Neural progenitor cell (in vitro differentiated cells): ENCODE results near the gene BRD4. TPM values are rescaled to one million over a fixed set of nuclear protein-coding genes. Genes with fewer than 3 reads are reported as not detected.

Experiments used
- DNase-seq: peaks from one replicate; pipeline ENCODE4 v3.0.0-alpha.2; 2016; ENCODE audit warnings: low spot score
- H2AFZ ChIP-seq: fragments of 200-600 bp; sonication (generic); replicated peaks from 2 replicates; pipeline ENCODE4 v1.6.1; 2016; ENCODE audit warnings: antibody characterized with exemption
- H3F3A ChIP-seq: fragments of 200-600 bp; sonication (generic); 2 replicates; pipeline ENCODE4 v1.6.1; 2016; ENCODE audit warnings: antibody characterized with exemption, low read depth
- H3K27ac ChIP-seq: fragments of 200-600 bp; sonication (generic); 2 replicates; pipeline ENCODE4 v1.5.1; 2016; ENCODE audit warnings: mild to moderate bottlenecking
- H3K27me3 ChIP-seq: fragments of 200-600 bp; sonication (generic); 2 replicates; pipeline ENCODE4 v1.6.1; 2016; ENCODE audit warnings: mild to moderate bottlenecking, moderate library complexity
- H3K36me3 ChIP-seq: fragments of 200-600 bp; sonication (generic); 2 replicates; pipeline ENCODE4 v1.5.1; 2016
- H3K4me1 ChIP-seq: fragments of 200-600 bp; sonication (generic); 2 replicates; pipeline ENCODE4 v1.6.1; 2016; ENCODE audit warnings: mixed run types
- H3K4me2 ChIP-seq: fragments of 200-600 bp; sonication (generic); 2 replicates; pipeline ENCODE4 v1.6.1; 2016
- H3K4me3 ChIP-seq: fragments of 200-600 bp; sonication (generic); 2 replicates; pipeline ENCODE4 v1.5.1; 2016
- H3K79me2 ChIP-seq: fragments of 200-600 bp; sonication (generic); 2 replicates; pipeline ENCODE4 v1.6.1; 2016; ENCODE audit warnings: low read depth
- H3K9ac ChIP-seq: fragments of 200-600 bp; sonication (generic); 2 replicates; pipeline ENCODE4 v1.6.1; 2016
- H3K9me3 ChIP-seq: fragments of 200-600 bp; sonication (generic); 2 replicates; pipeline ENCODE4 v1.5.1; 2016; ENCODE audit warnings: low read depth
- H4K20me1 ChIP-seq: fragments of 200-600 bp; sonication (generic); 2 replicates; pipeline ENCODE4 v1.6.1; 2016; ENCODE audit warnings: low read depth
- H3K27ac Mint-ChIP-seq: 3 replicates; pipeline ENCODE4 v1.8.0; 2021; ENCODE audit warnings: mixed read lengths
- H3K27me3 Mint-ChIP-seq: 2 replicates; pipeline ENCODE4 v1.8.0; 2022; ENCODE audit warnings: low read depth, mild to moderate bottlenecking, inconsistent platforms, moderate library complexity, mixed read lengths; ENCODE audit not compliant: insufficient read depth
- H3K36me3 Mint-ChIP-seq: 3 replicates; pipeline ENCODE4 v1.8.0; 2021; ENCODE audit warnings: mixed read lengths
- H3K4me1 Mint-ChIP-seq: 3 replicates; pipeline ENCODE4 v1.8.0; 2021; ENCODE audit warnings: mixed read lengths
- H3K4me3 Mint-ChIP-seq: 3 replicates; pipeline ENCODE4 v1.8.0; 2021; ENCODE audit warnings: mild to moderate bottlenecking, moderate library complexity, mixed read lengths
- H3K9me3 Mint-ChIP-seq: 3 replicates; pipeline ENCODE4 v1.8.0; 2020; ENCODE audit warnings: mixed read lengths
- CTCF ChIP-seq: fragments of 200-600 bp; sonication (generic); IDR thresholded peaks from 2 replicates; pipeline ENCODE4 v1.5.1; 2017; ENCODE audit warnings: antibody characterized with exemption, mild to moderate bottlenecking
- EZH2 ChIP-seq: fragments of 200-600 bp; sonication (generic); IDR thresholded peaks from 2 replicates; pipeline ENCODE4 v1.6.1; 2017; ENCODE audit warnings: antibody characterized with exemption, mild to moderate bottlenecking, moderate library complexity
- EZH2phosphoT487 ChIP-seq: fragments of 200-600 bp; sonication (generic); IDR thresholded peaks from 2 replicates; pipeline ENCODE4 v1.6.1; 2017; ENCODE audit warnings: antibody characterized with exemption
- total RNA-seq: library from RNA; depleted of rRNA; stranded (reverse); fragments of >200 nt; gene quantifications from 2 replicates; pipeline ENCODE4 v1.2.3, GENCODE V29; 2015; ENCODE audit warnings: low replicate concordance

The BRD4 gene
- total RNA-seq, 1 donor from 2014 or later: 14.5 TPM

GRCh38 chr19:15298847-15299567, 33.3 kb downstream of the BRD4 start:
- peaks cover 19% of the 10 kb centered on the region for H3F3A ChIP-seq
- H3K79me2 ChIP-seq: peaks cover 100% of the 10 kb centered on the region
- no peak for DNase-seq
- Mint-ChIP-seq H3K36me3 (peaks cover 43% of the 10 kb centered on the region), H3K27ac (peak overlapping the region; percentile 58), H3K4me1 (peaks cover 53% of the 10 kb centered on the region), H3K9me3 (peaks cover 20% of the 10 kb centered on the region), H3K4me3 (peak overlapping the region; percentile 33), H3K27me3 (peaks cover 4% of the 10 kb centered on the region)
- H3K9me3 ChIP-seq: no peaks in the 10 kb centered on the region
- H4K20me1 ChIP-seq: peaks cover 100% of the 10 kb centered on the region
- no peak overlapping the region for H3K27ac ChIP-seq
- peak overlapping the region; percentile 10 for H3K4me2 ChIP-seq
- H3K36me3 ChIP-seq: no peaks in the 10 kb centered on the region
- H3K4me3 ChIP-seq: no peak overlapping the region
- no peaks in the 10 kb centered on the region for H3K27me3 ChIP-seq
- H3K4me1 ChIP-seq: peaks cover 29% of the 10 kb centered on the region
- no peak overlapping the region for H3K9ac ChIP-seq
- no peak overlapping the region for H2AFZ ChIP-seq
- TF ChIP-seq CTCF: no peak
- no peak for TF ChIP-seq EZH2
- no peak for TF ChIP-seq EZH2phosphoT487

GRCh38 chr19:15297416-15298224, 34.7 kb downstream of the BRD4 start:
- Mint-ChIP-seq H3K36me3 (peaks cover 35% of the 10 kb centered on the region), H3K4me3 (no peak overlapping the region)
- H3K4me3 ChIP-seq: no peak overlapping the region

GRCh38 chr19:15296841-15297415, 35.4 kb downstream of the BRD4 start:
- Histone ChIP-seq H3K9me3 (no peaks in the 10 kb centered on the region), H4K20me1 (peaks cover 100% of the 10 kb centered on the region), H3K27me3 (no peaks in the 10 kb centered on the region), H3K4me3 (no peak overlapping the region), H3K36me3 (no peaks in the 10 kb centered on the region), H3K27ac (no peak overlapping the region), H3F3A (peaks cover 19% of the 10 kb centered on the region), H2AFZ (no peak overlapping the region), H3K4me2 (peak overlapping the region; percentile 42), H3K4me1 (peaks cover 33% of the 10 kb centered on the region), H3K79me2 (peaks cover 100% of the 10 kb centered on the region), H3K9ac (no peak overlapping the region)
- Mint-ChIP-seq H3K27me3 (peaks cover 2% of the 10 kb centered on the region), H3K27ac (peak overlapping the region; percentile 85), H3K4me3 (peak overlapping the region; percentile 12), H3K36me3 (peaks cover 35% of the 10 kb centered on the region), H3K9me3 (peaks cover 8% of the 10 kb centered on the region), H3K4me1 (peaks cover 56% of the 10 kb centered on the region)
- DNase-seq: no peak
- TF ChIP-seq CTCF (no peak), EZH2 (no peak), EZH2phosphoT487 (no peak)

More at GRCh38 chr19:15297416-15298224, 34.7 kb downstream of the BRD4 start:
- Histone ChIP-seq H2AFZ (no peak overlapping the region), H4K20me1 (peaks cover 100% of the 10 kb centered on the region), H3K27ac (no peak overlapping the region), H3K4me2 (peak overlapping the region; percentile 42), H3K36me3 (no peaks in the 10 kb centered on the region), H3F3A (peaks cover 19% of the 10 kb centered on the region), H3K9me3 (no peaks in the 10 kb centered on the region), H3K9ac (no peak overlapping the region), H3K4me1 (peaks cover 29% of the 10 kb centered on the region), H3K27me3 (no peaks in the 10 kb centered on the region), H3K79me2 (peaks cover 100% of the 10 kb centered on the region)
- H3K9me3 Mint-ChIP-seq: peaks cover 8% of the 10 kb centered on the region
- peaks cover 2% of the 10 kb centered on the region for H3K27me3 Mint-ChIP-seq
- DNase-seq: no peak
- peaks cover 52% of the 10 kb centered on the region for H3K4me1 Mint-ChIP-seq
- TF ChIP-seq EZH2phosphoT487: no peak
- TF ChIP-seq CTCF: peak; percentile 8
- TF ChIP-seq EZH2: no peak
- peak overlapping the region; percentile 57 for H3K27ac Mint-ChIP-seq
